OCI-LY3 (cell line): ENCODE measurements around the gene MLEC.

Experiments
- CTCF ChIP-seq: fragments of 200-600, 300-600 bp; sonication (generic); IDR thresholded peaks from 2 replicates; pipeline ENCODE4 v1.5.1; 2014; ENCODE audit warnings: antibody characterized with exemption, low read length, low read depth
- EZH2phosphoT487 ChIP-seq: fragments of 200-600 bp; shearing (Covaris generic); IDR thresholded peaks from 2 replicates; pipeline ENCODE4 v1.6.1; 2018; ENCODE audit warnings: antibody characterized with exemption, mixed run types, low read depth

GRCh38 chr12:120751389-120751788, 64.4 kb downstream of the MLEC start:
- TF ChIP-seq CTCF (no peak), EZH2phosphoT487 (no peak)
